HCEC 1CT (cell line): ENCODE results near the gene BCAT1.
"Not testable (repeated sequence)": the region's sequence is repeated elsewhere in the genome, so short reads cannot be mapped to it uniquely, and the experiment has no call there.

Experiments used
- DNase-seq: peaks from one replicate; pipeline ENCODE4 v3.0.0-alpha.2; 2017

The BCAT1 gene

DNA sequence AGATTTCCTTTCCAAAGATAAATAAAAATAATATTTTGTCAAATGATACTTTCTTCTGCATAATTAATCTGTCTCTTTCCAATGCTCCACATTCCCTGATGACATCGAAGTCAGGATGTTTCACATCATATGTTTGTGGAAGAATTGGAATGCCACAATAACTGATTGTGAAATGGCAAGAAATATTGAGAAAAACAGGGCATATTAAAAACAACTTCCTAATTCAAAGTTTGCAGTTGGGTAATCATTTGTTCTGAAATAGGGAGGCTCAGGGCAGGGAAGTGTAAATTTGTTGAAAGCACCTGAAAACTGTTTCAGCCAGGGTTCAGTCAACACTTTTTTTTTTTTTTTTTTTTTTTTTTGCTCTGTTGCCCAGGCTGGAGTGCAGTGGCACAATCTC is 50.7 kb downstream of the BCAT1 start:
- peak; percentile 53 for DNase-seq

DNA sequence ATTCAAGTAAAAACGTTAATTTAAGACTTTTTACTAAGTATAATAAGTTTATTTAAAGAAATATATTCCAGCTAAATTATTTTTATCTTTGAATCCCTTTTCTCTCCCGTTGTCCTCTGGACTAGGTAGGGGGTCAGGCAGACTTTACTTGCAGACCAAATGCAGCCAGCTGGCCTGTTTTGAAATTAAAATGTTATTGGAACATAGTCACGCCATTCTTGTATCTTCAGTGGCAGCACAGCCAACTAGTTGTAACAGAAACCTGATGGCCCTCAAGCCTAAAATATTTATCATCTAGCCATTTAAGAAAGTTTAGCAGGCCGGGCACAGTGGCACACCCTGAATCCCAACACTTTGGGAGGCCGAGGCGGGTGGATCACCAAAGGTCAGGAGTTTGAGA is 52.7 kb downstream of the BCAT1 start:
- peak; percentile 57 for DNase-seq

DNA sequence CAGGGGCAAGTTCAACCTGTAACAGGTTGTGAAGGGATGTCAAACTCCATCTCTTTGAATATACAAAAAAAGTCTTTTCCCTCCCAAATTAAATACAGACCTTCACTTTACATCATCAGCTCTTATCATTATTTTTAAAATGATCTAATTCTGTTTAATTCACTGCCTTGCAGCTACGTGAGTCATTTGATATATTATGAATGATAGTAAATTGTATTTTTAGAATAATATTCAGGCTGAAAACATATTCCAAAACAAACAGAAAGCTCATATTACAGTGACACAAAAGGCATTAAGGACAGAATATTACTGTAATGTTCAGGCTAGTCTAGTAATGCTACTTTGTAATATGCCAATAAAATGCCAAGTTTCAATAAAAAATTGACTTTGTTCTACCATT is 53.3 kb downstream of the BCAT1 start:
- peak; percentile 60 for DNase-seq

- no peak for DNase-seq
These were observed 54.0 kb downstream of the BCAT1 start for GRCh38 chr12:24894879-24895278.

DNA sequence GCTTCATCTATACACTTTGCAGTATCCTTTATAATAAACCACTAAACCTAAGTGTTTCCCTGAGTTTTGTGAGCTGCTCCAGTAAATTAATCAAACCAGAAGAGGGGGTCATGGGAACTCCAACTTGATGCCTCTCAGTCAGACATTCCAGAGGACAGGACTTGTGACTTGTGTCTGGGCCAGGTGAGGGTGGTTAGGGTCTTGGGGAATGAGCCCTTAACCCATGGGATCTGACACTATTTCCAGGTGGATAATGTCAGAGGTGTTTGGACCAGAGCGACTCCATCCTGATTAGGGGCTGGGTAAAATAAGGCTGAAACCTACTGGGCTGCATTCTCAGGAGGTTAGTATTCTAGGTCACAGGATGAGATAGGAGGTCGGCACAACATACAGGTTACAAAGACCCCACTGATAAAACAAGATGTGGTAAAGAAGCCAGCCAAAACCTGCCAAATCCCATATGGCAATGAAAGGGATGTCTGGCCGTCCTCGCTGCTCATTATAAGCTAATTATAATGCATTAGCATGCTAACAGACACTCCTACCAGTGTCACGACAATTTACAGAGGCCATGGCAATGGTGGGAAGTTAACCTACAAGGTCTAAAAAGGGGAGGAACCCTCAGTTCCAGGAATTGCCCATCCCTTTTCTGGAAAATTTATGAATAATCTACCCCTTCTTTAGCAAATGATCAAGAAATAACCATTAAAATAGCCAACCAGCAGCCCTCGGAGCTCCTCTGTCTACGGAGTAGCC is 58.7 kb downstream of the BCAT1 start:
- no peak for DNase-seq

DNA sequence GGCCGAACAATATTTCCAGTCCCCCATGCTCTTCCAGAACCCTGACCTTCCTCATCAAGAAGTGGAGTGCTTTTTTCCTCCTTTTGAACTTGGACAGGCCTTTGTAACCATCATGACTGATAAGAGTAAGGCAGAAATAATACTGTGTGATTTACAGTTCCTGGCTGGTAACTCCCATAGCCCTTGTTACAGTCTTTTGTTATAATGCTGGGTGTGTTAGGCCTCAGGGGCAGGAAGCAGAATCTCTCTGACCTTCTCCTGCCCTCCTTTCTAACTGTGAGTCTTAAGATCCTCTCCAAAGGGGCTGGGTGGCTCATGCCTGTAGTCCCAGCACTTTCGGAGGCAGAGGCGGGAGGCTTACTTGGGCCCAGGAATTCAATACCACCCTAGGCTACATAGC is 59.5 kb downstream of the BCAT1 start:
- DNase-seq, result no peak

DNA sequence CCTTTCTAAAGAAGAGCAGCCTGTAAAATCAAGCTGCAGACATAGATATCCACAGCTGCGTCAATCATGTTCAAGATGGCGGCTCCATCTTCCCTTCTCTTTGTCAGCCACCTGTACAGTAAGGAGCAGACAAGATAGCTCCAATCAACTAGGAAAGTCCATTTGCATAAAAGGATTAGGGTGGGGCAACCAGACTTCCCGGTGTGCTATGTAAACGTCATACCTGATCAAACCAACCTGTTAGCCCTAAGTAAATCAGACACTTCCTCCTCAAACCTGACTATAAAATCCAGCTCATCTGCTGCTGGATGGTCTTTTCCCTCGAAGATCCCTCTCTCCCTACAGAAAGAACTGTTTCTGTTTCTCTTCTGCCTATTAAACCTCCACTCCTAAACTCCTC is 60.1 kb downstream of the BCAT1 start:
- DNase-seq, result no peak

DNA sequence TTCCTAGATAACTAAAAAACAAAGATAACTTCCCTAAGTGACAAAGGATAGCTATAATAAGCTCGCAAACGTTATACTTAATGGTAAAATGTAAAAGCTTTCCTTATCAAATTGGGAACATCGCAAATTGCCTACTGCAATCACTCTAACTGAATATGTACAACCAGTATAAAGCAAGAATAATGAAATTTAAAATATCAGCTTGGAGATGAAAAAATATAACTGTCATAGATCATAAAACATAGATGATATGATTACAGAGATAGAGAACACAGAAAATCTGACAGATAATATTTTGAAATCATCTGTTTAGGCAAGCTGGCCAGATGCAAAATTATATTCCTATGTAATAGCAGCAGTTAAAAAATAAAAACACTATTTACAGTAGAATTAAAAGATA is 64.0 kb downstream of the BCAT1 start:
- DNase-seq, result no peak

GRCh38 chr12:24881724-24882371 is 67.1 kb downstream of the BCAT1 start:
- no peak for DNase-seq

GRCh38 chr12:24881227-24881626 is 67.7 kb downstream of the BCAT1 start:
- no peak for DNase-seq

- DNase-seq, result no peak
These were observed 68.2 kb downstream of the BCAT1 start for GRCh38 chr12:24880732-24881131.

DNA sequence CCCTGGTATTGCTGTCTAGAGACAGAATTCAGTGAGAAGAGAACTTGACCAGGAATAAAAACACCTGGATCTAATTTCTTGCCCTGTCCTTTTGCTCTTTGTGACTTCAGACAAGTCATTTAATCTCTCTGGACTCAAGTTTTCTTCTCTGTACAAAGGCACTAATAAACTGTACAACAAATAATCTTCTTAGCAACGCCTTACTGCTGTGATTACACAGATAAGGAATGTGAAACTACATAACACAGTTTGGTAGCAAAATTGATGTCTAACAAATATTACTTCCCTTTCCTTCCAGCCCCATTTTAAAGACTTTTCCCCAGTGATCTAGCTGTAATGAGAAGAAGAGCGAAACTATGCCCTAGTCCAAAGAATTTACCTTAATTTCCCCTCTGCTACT is 69.3 kb downstream of the BCAT1 start:
- DNase-seq, result no peak

DNA sequence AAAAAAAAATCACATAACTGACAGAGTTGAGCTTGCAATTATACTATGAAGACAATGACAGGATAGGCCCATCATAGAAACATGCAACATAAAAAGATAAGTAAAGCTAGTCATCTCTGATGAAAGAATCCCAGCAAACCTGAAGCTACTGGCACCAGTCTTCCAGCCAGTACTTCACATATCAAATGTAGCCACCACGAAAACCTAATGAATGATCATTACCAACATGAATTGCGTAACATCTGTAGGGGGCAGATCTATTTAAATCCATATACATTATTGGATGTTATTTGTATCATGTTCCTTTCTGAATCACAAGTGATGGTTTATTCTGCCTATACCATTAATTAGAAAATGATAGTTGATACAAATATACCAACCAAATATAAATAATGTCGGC is 73.9 kb downstream of the BCAT1 start:
- DNase-seq, result no peak

DNA sequence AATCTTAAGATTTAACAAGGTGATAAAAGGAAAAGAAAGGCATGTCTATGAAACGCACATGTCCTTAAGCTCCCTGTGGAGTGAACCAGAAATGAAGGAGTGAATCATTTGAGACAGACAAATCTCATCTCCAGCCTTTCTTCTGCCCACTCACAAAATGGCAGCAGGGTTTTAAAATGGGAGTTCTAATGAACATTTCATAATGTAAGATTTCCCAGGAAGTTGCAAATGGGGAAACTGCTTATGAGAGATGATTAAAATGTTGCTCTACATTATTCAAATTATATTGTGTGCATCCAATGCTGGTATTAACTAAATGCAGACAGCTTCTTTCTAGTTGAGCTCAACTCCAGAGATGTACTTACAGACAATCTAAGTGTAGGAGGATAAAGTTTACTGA is 76.7 kb downstream of the BCAT1 start:
- DNase-seq, result no peak

GRCh38 chr12:24866139-24866538 is 82.8 kb downstream of the BCAT1 start:
- not testable (repeated sequence) for DNase-seq

GRCh38 chr12:24864796-24865125 is 84.1 kb downstream of the BCAT1 start:
- DNase-seq, result peak; percentile 29

GRCh38 chr12:24861766-24862540 is 86.9 kb downstream of the BCAT1 start:
- no peak for DNase-seq

- no peak for DNase-seq
These were observed 88.4 kb downstream of the BCAT1 start for GRCh38 chr12:24860546-24860945.

DNA sequence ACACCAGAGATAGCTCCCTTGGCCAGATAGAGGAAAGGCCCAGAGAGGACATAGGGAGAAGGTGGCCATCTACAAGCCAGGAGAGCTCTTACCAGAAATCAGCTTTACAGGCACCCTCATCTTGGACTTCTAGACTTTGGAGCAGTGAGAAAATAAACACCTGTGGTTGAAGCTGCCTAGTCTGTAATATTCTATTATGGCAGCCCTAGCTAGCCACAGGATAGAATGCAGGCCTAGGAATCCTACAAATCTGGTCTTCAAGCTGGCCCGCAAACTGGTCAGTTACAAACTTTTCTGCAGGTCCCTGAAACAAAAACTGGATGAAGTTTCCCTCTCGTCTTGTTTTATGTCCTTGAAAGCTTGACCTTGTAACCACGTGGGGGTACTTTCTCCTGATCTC is 92.4 kb downstream of the BCAT1 start:
- no peak for DNase-seq

- peak; percentile 18 for DNase-seq
These were observed 94.0 kb downstream of the BCAT1 start for GRCh38 chr12:24854908-24855307.

- DNase-seq, result no peak
These were observed 94.9 kb downstream of the BCAT1 start for GRCh38 chr12:24854017-24854416.

GRCh38 chr12:24853588-24853987 is 95.3 kb downstream of the BCAT1 start:
- peak; percentile 88 for DNase-seq

DNA sequence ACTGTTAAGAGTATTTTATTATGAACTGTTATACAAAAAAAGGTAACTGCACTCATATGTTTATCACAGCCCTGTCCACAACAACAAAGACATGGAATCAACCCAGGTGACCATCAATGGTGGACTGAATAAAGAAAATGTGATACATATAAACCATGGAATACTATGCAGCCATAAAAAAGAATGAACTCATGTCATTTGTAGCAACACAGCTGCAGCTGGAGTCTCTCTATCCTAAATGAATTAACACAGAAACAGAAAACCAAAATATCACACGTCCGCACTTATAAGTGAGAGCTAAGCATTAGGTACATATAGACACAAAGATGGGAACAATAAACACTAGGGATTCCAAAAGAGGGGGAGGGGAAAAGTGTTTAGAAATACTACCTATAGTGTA is 95.8 kb downstream of the BCAT1 start:
- no peak for DNase-seq

- DNase-seq, result peak; percentile 8
These were observed 96.5 kb downstream of the BCAT1 start for GRCh38 chr12:24852420-24852819.
